Effector CD4-positive, alpha-beta T cell (primary cell): ENCODE results near the gene PRKCA.
"Not testable (repeated sequence)": the region's sequence is repeated elsewhere in the genome, so short reads cannot be mapped to it uniquely, and the experiment has no call there.

Experiments used
- DNase-seq: peaks from one replicate; pipeline ENCODE4 v3.0.0-alpha.2; 2020

The PRKCA gene

DNA sequence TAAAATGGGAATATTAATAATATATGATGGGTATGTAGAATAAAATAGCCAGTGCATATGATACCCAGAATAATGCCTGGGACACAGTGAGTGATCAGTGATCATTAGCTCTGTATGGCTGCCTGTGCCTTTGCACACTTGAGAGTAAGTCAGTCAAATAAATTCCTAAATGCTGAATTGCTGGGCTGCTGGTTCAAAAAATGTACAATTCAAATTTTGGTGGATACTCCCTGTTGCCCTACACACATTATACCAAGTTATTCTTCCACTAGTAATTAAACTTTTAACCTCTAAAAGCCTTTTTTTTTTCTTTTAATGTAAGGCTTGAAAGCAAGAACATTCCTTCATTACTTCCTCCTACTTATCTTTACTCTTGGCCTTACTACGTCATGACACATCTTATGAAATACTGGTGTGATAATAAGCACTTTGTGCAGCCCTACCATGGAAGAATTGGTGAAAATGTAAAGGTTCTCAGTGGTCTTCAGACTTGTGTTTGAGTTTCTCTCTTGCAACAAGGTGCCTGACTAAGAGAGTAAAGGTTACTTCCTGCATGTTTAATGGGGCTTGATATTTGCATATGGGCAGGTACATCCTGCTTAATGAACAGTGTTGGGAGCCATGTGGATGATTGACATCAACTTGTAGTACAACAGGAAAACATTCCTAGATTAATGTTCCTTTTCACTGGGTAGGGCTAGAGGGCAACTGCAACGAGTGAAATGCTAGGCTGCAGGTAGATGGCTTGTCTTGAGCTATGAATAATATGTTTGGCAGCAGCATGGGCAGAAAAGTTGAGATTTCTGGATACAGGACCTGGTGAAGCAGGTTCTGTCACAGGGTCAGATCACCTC, 84.3 kb downstream of the PRKCA start:
- DNase-seq = no peak

DNA sequence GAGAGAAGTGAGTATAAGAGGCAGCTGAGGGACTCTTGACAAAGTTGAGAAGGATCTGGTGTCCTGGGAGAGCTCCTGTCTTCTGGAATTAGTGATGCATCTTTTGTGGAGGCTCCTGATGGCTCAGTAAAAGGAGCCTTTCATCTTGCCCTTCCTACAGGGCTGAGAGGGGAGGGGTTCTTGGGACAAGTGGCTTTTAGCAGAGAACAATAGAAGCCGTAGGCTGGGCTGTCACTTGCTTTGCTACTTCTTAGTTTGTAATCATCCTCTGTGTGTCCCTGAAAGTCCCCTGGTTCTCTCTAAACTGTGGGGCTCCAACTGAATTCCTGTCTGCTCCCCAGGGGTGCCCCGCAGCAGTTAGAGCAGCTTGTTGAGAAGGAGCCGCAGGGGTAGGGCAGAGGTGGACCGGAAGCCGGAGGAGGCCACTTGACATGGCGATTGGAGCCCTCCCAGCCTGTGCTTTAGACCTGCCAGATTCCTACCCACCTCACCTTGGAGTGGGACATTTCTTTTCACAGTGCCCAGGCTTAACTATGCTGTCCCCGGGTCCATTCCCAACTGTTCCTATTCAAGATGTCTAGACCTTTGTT, 85.1 kb downstream of the PRKCA start:
- DNase-seq = no peak

DNA sequence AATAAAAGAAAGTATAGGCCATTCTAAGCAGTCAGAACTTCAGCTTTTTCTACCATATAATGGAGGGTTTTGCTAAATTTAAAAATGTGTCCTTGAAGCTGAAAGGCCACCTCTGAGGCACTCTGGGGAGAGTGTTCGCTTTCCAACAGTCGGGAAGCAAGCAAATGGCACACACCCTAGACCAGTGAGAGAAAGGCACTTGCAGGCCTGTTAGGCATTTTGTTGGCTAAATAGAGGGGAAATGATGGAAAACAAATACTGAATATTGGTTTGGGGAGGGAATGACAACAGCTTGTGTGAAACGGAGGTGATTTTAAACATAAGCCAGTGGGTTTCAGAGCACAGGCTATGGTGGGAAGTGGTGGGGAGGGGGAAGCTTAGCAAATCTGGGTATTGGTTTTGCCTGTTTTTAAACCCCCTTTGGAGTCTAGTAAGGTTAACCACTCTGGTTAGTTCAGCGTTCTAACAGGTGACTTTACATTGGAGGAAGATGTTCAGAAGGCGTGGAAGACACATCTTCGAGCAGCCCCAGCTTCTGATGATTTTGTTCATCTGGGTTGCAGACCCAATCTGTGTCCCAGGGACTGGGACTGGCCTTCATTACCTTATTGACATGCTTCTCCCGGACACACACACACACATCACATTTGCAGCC, 90.5 kb downstream of the PRKCA start:
- DNase-seq = no peak

DNA sequence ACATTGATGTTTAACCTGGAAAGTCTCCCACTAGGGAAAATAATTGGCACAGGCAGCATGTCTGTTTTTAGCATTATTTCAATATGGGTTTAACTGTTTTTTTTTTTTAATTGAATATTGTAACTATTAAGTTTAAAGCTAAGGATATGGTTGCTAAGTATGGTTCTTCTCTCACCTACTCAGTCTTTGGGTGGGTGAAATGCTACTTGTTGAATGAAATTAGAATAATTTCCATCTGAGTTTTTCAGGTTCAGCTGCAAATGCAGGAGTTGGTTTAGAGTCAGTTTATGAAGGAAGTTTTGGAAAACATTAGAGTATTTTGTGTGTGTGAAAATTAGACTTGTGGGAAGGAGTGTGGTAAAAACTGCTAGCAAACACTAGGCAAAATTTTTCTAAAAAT, 93.5 kb downstream of the PRKCA start:
- no peak for DNase-seq

DNA sequence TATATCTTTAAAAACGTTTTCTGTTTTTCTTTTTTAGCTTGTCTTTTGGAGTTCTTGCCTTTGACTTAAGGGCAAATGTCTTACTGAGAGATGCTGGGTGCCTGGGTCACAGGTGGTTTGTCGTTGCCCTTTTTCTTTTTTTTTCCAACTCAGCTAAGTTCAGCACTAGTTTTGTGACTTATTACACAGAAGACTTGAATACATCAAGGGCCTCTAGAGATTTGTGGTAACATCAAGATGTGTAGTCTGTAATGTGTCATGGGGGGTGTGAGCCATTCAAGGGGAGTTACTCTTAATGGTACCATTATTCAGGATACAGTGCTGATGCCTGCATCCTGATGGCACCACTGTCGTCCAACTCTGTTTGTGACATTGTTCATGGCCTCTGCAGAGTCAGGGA, 95.1 kb downstream of the PRKCA start:
- DNase-seq = no peak

DNA sequence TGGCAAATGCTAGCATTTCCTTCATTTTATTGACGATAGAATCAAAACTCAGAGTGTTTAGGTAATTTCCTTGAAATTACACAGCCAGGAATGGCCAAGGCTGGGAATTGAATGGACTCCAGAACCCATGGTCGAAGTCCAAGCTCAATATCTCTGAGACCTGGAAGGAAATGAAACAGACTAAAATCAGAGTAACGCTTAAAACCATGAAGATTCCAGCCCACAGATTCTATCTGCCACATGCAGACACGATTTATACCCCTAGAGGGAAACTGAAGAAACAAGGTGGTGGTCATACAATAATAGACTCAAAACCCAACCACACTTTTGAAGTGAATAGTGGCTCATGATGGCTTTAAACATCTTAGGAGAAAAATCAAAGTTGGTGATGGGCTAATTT, 95.6 kb downstream of the PRKCA start:
- no peak for DNase-seq

DNA sequence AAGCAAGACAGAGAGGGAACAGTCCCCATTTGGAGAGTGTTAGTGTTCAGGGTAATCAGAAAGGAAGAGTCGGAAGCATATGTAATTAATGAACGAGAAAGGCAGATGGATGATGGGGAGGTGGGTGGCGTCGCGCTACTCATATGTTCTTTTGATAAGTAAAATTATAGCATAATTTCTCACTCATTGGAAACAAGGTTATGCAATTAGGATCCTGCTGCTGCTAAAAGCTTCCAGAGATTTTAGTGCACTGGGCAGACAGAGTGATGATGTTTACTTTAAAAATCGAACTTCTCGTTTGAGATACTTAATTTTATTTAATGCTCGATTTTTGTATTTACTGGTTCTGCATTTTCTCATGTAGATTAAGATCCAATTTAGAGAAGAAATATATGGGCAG, 96.2 kb downstream of the PRKCA start:
- DNase-seq = no peak

DNA sequence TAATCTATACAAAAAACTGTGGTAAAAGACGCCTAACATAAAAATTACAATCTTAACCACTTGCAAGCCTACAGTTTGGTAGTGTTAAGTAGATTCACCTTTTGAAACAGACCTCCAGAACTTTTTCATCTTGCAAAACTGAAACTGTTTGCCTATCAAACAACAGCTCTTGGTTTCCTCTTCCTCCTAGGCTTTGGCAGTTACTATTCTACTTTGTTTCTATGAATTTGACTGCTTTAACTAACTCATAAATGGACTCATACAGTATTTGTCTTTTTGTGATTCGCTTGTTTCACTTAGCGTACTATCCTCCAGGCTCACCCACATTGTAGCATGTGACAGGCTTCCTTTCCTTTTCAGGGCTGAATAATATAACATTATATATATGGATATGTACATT, 97.0 kb downstream of the PRKCA start:
- DNase-seq = no peak

GRCh38 chr17:66400041-66400688, 97.8 kb downstream of the PRKCA start:
- DNase-seq = not testable (repeated sequence)

DNA sequence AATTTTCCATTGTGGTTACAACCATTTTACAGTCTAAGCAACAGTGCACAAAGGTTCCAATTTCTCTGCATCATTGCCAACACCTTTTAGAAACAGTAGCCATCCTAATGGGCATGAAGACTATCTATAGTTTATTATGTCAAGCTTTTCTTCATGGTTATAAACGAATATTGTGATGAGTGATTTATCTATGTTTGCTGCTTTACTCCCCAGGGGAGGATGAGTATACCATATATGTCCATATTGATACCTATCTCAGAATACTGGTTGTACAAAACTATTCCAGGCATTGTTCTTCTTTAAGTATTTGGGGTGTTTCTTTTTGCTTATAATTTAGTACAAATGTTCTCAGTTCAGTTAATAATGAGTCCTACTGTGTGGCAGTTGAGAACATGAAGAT, 98.3 kb downstream of the PRKCA start:
- DNase-seq = no peak

DNA sequence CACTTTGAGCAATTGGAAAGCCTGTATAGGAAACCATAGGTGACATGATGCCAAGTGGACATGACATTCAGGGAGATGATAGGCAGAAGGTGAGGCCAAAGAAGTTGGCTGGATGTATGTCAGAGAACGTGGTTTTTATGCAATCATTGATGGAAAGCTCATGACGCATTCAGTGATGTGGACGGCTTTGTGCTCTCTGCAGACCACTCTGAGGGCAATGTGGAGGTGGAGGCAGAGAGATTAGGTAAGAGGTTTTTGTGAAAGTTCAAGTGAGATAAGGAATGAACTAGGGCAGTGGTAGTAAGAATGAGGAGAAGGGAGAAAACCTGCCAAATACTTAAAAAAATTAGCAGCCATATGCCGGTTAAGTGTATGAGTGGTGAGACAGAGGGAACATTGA, 99.0 kb downstream of the PRKCA start:
- no peak for DNase-seq

- DNase-seq = no peak
These were observed 101.6 kb downstream of the PRKCA start for GRCh38 chr17:66403846-66404556.

GRCh38 chr17:66405836-66406677, 103.6 kb downstream of the PRKCA start:
- DNase-seq = no peak

- no peak for DNase-seq
These were observed 104.6 kb downstream of the PRKCA start for GRCh38 chr17:66406701-66407644.

DNA sequence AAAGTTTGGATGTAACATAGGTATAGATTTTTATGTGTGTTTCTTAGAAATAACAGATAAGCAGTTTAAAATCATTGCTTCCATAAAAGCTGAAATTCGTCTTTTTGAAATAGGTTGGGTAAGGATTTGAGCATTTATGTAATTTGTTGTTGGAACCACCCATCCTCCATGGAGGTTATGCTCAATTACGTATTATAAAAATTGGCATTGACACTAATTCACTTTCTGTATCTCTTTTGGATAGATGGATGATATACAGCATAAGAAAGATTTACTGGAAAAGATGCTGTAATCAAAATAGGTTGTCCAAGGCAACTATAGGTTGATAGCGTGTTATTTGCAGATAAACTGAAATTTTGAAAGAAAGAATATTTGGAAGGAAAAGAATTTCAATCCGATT, 105.5 kb downstream of the PRKCA start:
- no peak for DNase-seq

DNA sequence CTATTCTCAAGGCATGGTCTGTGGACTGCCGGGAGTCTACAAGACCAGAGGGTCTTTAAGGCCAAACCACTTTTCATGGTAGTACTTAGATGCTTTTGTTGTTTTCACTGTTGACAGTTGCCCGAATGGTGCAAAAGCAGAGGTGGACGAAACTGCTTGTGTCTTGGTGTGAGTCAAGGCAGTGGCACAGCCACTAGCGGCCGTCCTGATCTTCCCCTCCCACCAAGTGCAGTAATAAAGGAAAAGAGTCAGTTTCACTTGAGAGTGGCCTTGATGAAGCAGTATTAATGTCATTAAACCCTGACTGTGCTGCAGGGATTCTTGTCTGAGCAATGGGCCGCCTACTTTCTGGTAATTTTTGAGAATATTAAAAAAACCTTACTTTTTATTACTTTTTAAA, 109.1 kb downstream of the PRKCA start:
- no peak for DNase-seq

DNA sequence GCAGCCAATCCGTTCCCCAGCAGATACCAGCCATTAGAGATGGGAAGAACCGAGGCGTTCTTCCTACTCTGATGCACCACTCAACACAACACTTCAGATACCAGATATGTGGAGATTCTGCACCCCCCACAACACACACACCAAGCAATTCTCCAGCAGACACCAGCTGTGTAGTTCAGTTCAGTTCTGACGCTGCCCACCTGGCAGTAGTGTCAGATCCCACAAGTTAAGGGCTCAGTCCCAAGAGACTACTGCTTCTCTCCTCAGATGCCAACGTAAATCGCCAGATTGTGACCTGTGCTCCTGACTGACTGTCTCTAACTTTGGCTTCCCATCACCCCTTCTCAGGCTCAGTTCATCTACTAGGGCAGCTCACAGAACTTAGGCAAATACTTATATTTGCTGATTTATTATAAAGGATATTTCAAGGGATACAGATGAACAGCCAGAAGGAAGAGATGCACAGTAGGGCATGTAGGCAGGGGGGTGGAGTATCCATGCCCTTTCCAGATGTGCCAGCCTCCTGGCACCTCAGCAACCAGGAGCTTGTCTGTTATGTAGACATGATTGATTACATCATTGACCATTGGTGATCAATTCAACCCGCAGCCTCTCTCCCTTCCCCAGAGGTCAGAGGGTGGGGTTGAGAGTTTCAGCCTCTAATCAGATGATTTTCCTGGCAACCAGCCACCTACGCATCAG, 110.6 kb downstream of the PRKCA start:
- no peak for DNase-seq

GRCh38 chr17:66413559-66414520, 111.4 kb downstream of the PRKCA start:
- no peak for DNase-seq
